RKO (cell line): ENCODE data around the gene FOXL1.
A peak's percentile ranks its signal among the peaks of the same experiment; 100 is the strongest.

Source experiments
- DNase-seq: peaks from one replicate; pipeline ENCODE4 v3.0.0-alpha.2; 2016; ENCODE audit warnings: low spot score

Gene FOXL1

GRCh38 chr16:86549076-86549892 is 29.1 kb upstream of the FOXL1 start:
- DNase-seq, result no peak

GRCh38 chr16:86549893-86550190 is 28.5 kb upstream of the FOXL1 start:
- no peak for DNase-seq

- DNase-seq, result no peak
These were observed 28.1 kb upstream of the FOXL1 start for GRCh38 chr16:86550281-86550680.

GRCh38 chr16:86553356-86553755 is 25.0 kb upstream of the FOXL1 start:
- no peak for DNase-seq

- no peak for DNase-seq
These were observed 23.8 kb upstream of the FOXL1 start for GRCh38 chr16:86554599-86554916.

- DNase-seq, result peak; percentile 88
These were observed 23.2 kb upstream of the FOXL1 start, which contains the start of gene MTHFSD for GRCh38 chr16:86554917-86555703. Gene MTHFSD (minus strand): TSS chr16:86555235. CDS start chr16:86555184, 51 bp downstream.

GRCh38 chr16:86555704-86556075 is 22.7 kb upstream of the FOXL1 start:
- no peak for DNase-seq

- DNase-seq, result no peak
These were observed 21.8 kb upstream of the FOXL1 start for GRCh38 chr16:86556576-86556975.

- DNase-seq, result no peak
These were observed 20.8 kb upstream of the FOXL1 start for GRCh38 chr16:86557587-86557986.

- no peak for DNase-seq
These were observed 19.8 kb upstream of the FOXL1 start for GRCh38 chr16:86558355-86559193.

- no peak for DNase-seq
These were observed 18.5 kb upstream of the FOXL1 start for GRCh38 chr16:86559802-86560305.

GRCh38 chr16:86562356-86562755 is 16.0 kb upstream of the FOXL1 start:
- DNase-seq, result no peak

GRCh38 chr16:86563469-86564345 is 14.6 kb upstream of the FOXL1 start:
- peak; percentile 84 for DNase-seq

- DNase-seq, result no peak
These were observed 13.1 kb upstream of the FOXL1 start for GRCh38 chr16:86565181-86565631.

- DNase-seq, result no peak
These were observed 12.5 kb upstream of the FOXL1 start for GRCh38 chr16:86565644-86566511.

GRCh38 chr16:86566601-86566965 is 11.8 kb upstream of the FOXL1 start, which contains the start of gene FOXC2:
Gene FOXC2 (plus strand): TSS chr16:86566829. CDS start chr16:86567336, 507 bp downstream.
- no peak for DNase-seq

- no peak for DNase-seq
These were observed 11.2 kb upstream of the FOXL1 start for GRCh38 chr16:86566966-86567700.

- no peak for DNase-seq
These were observed 10.4 kb upstream of the FOXL1 start for GRCh38 chr16:86567701-86568581.
